K562 (cell line): Measurements from ENCODE around the gene DCUN1D3.

ENCODE experiments used
- CBX3 ChIP-seq, 2 experiments: IDR thresholded peaks; 1 replicate in 1 of 2; 2 replicates in 1 of 2; pipeline ENCODE4 v1.6.1; 2012; ENCODE audit warnings: inconsistent platforms in 2 of 2, low read length in 2 of 2, borderline replicate concordance in 1 of 2, control low read depth in 1 of 2
- TARDBP ChIP-seq: fragments of 450-650 bp; IDR thresholded peaks from 2 replicates; pipeline ENCODE4 v1.6.1; 2016
- TF ChIP-seq, protein P1 (sequence below), 3 experiments: IDR thresholded peaks in 2 of 3; conservative IDR thresholded peaks in 1 of 3; 2 replicates each; pipeline ENCODE4 v1.5.1; 2011 to 2012; ENCODE audit warnings: low read length in 3 of 3, mild to moderate bottlenecking in 3 of 3, control low read depth in 2 of 3, improper control_type of control experiment in 1 of 3, inconsistent platforms in 1 of 3, low read depth in 1 of 3, mixed read lengths in 1 of 3, moderate library complexity in 1 of 3; ENCODE audit not compliant: insufficient read depth in 2 of 3

DNA sequence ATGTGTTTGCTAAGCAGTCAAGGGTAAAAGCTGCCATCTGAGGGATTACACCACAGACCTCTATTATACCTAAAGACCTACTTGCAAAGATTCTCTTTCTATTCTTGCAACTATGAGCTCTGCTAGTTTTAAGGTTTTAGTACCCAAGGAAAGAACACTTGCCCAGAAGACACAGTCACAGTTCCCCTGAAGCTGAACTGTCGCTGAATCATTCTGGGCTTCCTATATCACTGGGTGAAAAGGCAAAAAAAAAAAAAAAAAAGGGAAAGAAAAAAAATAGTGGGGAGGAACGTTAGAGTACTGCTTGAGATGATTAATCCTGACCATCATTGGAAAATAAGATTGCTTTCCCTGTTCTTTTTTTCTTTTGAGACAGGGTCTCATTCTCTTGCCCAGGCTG is 38.3 kb upstream of the DCUN1D3 start:
- TF ChIP-seq, protein P1, sequence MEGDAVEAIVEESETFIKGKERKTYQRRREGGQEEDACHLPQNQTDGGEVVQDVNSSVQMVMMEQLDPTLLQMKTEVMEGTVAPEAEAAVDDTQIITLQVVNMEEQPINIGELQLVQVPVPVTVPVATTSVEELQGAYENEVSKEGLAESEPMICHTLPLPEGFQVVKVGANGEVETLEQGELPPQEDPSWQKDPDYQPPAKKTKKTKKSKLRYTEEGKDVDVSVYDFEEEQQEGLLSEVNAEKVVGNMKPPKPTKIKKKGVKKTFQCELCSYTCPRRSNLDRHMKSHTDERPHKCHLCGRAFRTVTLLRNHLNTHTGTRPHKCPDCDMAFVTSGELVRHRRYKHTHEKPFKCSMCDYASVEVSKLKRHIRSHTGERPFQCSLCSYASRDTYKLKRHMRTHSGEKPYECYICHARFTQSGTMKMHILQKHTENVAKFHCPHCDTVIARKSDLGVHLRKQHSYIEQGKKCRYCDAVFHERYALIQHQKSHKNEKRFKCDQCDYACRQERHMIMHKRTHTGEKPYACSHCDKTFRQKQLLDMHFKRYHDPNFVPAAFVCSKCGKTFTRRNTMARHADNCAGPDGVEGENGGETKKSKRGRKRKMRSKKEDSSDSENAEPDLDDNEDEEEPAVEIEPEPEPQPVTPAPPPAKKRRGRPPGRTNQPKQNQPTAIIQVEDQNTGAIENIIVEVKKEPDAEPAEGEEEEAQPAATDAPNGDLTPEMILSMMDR (IDR thresholded peaks at IDR 0.05 in 2 of 3, conservative IDR thresholded peaks at IDR 0.05 in 1 of 3; ENCODE audit: insufficient read depth in 2 of 3, low read depth in 1 of 3, low read length in 3 of 3): no peak
- TF ChIP-seq CBX3 (IDR thresholded peaks at IDR 0.05; ENCODE audit: borderline replicate concordance in 1 of 2, low read length in 2 of 2) (no peak), TARDBP (no peak)
